HG03457 (cell line): Measurements from ENCODE around the gene LIMS2.

Experiments
- ATAC-seq: cut with Tn5 transposase; IDR thresholded peaks from one replicate; pipeline ENCODE4 v1.9.1; 2021; ENCODE audit warnings: moderate number of reproducible peaks; ENCODE audit not compliant: unreplicated experiment

Gene LIMS2

GRCh38 chr2:127675331-127676261 is at the start of gene LIMS2:
Gene LIMS2, minus strand, starts transcription at chr2:127675530. Its CDS starts 506 bp downstream, at chr2:127675024.
- no peak for ATAC-seq

GRCh38 chr2:127722807-127723206 is 47.5 kb upstream of the LIMS2 start:
- no peak for ATAC-seq

GRCh38 chr2:127721978-127722355 is 46.6 kb upstream of the LIMS2 start:
- no peak for ATAC-seq

GRCh38 chr2:127721311-127721977 is 46.1 kb upstream of the LIMS2 start:
- ATAC-seq, result no peak

- ATAC-seq, result no peak
These were observed 44.2 kb upstream of the LIMS2 start for GRCh38 chr2:127719301-127720218.

- ATAC-seq, result no peak
These were observed 42.9 kb upstream of the LIMS2 start for GRCh38 chr2:127718271-127718670.

GRCh38 chr2:127715778-127716449 is 40.6 kb upstream of the LIMS2 start:
- no peak for ATAC-seq

- no peak for ATAC-seq
These were observed 38.2 kb upstream of the LIMS2 start for GRCh38 chr2:127713562-127713961.

GRCh38 chr2:127712999-127713398 is 37.7 kb upstream of the LIMS2 start:
- no peak for ATAC-seq

- no peak for ATAC-seq
These were observed 34.0 kb upstream of the LIMS2 start for GRCh38 chr2:127709336-127709735.

- ATAC-seq, result no peak
These were observed 32.7 kb upstream of the LIMS2 start for GRCh38 chr2:127707890-127708648.

GRCh38 chr2:127706215-127706990 is 31.1 kb upstream of the LIMS2 start:
- ATAC-seq, result no peak

GRCh38 chr2:127705391-127706065 is 30.2 kb upstream of the LIMS2 start:
- ATAC-seq, result no peak

GRCh38 chr2:127704641-127705390 is 29.5 kb upstream of the LIMS2 start:
- ATAC-seq, result no peak

- no peak for ATAC-seq
These were observed 28.0 kb upstream of the LIMS2 start for GRCh38 chr2:127703282-127703681.

- no peak for ATAC-seq
These were observed 27.2 kb upstream of the LIMS2 start for GRCh38 chr2:127702395-127703009.

GRCh38 chr2:127701651-127702394 is 26.5 kb upstream of the LIMS2 start:
- peak; percentile 39 for ATAC-seq
